Peyer's patch (tissue), 4 donors: Measurements from ENCODE around the gene RAD51B. TPM values are rescaled to one million over a fixed set of nuclear protein-coding genes. Genes with fewer than 3 reads are reported as not detected.

ENCODE experiments used
- DNase-seq, 3 donors: peaks; one replicate each; pipeline ENCODE4 v3.0.0-alpha.2; 2017 to 2019
- H3K27ac ChIP-seq, 4 donors: fragments of 200-600 bp; sonication (generic); one replicate each; pipeline ENCODE4 v1.5.1; 2016 to 2019
- H3K27me3 ChIP-seq, 2 donors: fragments of 200-600 bp; sonication (generic); one replicate each; pipeline ENCODE4 v1.5.1; 2019
- H3K36me3 ChIP-seq, 3 donors: fragments of 200-600 bp; sonication (generic); one replicate each; pipeline ENCODE4 v1.5.1; 2016 to 2019
- H3K4me1 ChIP-seq, 4 donors: fragments of 200-600 bp; sonication (generic); one replicate each; pipeline ENCODE4 v1.5.1; 2016 to 2019
- H3K4me3 ChIP-seq, 4 donors: fragments of 200-600 bp; sonication (generic); 1 replicate in 3 of 4; 2 replicates in 1 of 4; pipeline ENCODE4 v1.5.1; 2016 to 2019; ENCODE audit warnings: mild to moderate bottlenecking in 1 of 4
- H3K9me3 ChIP-seq, 4 donors: fragments of 200-600 bp; sonication (generic); one replicate each; pipeline ENCODE4 v1.5.1; 2016 to 2019; ENCODE audit warnings: mild to moderate bottlenecking in 1 of 4
- POLR2A ChIP-seq, 2 donors: fragments of 450-650 bp; IDR thresholded peaks; one replicate each; pipeline ENCODE4 v1.5.1; 2017; ENCODE audit warnings: antibody characterized with exemption in 2 of 2, mild to moderate bottlenecking in 2 of 2, moderate library complexity in 2 of 2
- total RNA-seq, 4 donors: library from RNA; depleted of rRNA; stranded (reverse); fragments of >200 nt; gene quantifications; one replicate each; pipeline ENCODE4 v1.1.0, GENCODE V29; 2016
- TF ChIP-seq, protein P1 (sequence below), 6 experiments: fragments of 450-650 bp in 4 of 6; fragments of 200-600 bp in 2 of 6; sonication (generic) in 1 of 6; IDR thresholded peaks; one replicate each; pipeline ENCODE4 v1.5.1; 2017 to 2019; ENCODE audit warnings: antibody characterized with exemption in 6 of 6, mild to moderate bottlenecking in 3 of 6, moderate library complexity in 1 of 6

RAD51B gene
- total RNA-seq, 4 donors from 2014 or later = 12.6 to 103 (median 33.1) TPM

GRCh38 chr14:68143341-68143841 lies 323.8 kb downstream of the RAD51B start:
- no peak for TF ChIP-seq POLR2A (IDR thresholded peaks at IDR 0.05)
- TF ChIP-seq, protein P1, sequence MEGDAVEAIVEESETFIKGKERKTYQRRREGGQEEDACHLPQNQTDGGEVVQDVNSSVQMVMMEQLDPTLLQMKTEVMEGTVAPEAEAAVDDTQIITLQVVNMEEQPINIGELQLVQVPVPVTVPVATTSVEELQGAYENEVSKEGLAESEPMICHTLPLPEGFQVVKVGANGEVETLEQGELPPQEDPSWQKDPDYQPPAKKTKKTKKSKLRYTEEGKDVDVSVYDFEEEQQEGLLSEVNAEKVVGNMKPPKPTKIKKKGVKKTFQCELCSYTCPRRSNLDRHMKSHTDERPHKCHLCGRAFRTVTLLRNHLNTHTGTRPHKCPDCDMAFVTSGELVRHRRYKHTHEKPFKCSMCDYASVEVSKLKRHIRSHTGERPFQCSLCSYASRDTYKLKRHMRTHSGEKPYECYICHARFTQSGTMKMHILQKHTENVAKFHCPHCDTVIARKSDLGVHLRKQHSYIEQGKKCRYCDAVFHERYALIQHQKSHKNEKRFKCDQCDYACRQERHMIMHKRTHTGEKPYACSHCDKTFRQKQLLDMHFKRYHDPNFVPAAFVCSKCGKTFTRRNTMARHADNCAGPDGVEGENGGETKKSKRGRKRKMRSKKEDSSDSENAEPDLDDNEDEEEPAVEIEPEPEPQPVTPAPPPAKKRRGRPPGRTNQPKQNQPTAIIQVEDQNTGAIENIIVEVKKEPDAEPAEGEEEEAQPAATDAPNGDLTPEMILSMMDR (IDR thresholded peaks at IDR 0.05) = no peak
- H3K27ac ChIP-seq = peak overlapping the region; percentile 12 to 85 (median 65)
- H3K27me3 ChIP-seq = no peaks in the 10 kb centered on the region
- no peak overlapping the region for H3K4me3 ChIP-seq
- H3K9me3 ChIP-seq = no peaks in the 10 kb centered on the region
- DNase-seq = peak in 2 of 3 donors; percentile 62 to 74
- peaks cover 0 to 68% (median 4%) of the 10 kb centered on the region in 4 donors for H3K4me1 ChIP-seq
- no peaks in the 10 kb centered on the region for H3K36me3 ChIP-seq

- Histone ChIP-seq H3K27ac (peak overlapping the region; percentile 55 to 85 (median 65)), H3K27me3 (no peaks in the 10 kb centered on the region), H3K9me3 (no peaks in the 10 kb centered on the region), H3K4me3 (no peak overlapping the region), H3K4me1 (peaks cover 0 to 64% (median 4%) of the 10 kb centered on the region in 4 donors), H3K36me3 (no peaks in the 10 kb centered on the region)
- peak in 1 of 3 donors; percentile 68 for DNase-seq
- TF ChIP-seq, protein P1 (IDR thresholded peaks at IDR 0.05) = no peak
- TF ChIP-seq POLR2A (IDR thresholded peaks at IDR 0.05) = no peak
These were observed 324.6 kb downstream of the RAD51B start for GRCh38 chr14:68144051-68144681.

- no peak overlapping the region for H3K4me3 ChIP-seq
- TF ChIP-seq POLR2A (IDR thresholded peaks at IDR 0.05) = no peak
- TF ChIP-seq, protein P1 (IDR thresholded peaks at IDR 0.05) = peak in 1 of 6 experiments; percentile 30
- H3K4me1 ChIP-seq = peaks cover 0 to 56% (median 2%) of the 10 kb centered on the region in 4 donors
- peak overlapping the region in 3 of 4 donors; percentile 59 to 85 (median 72) for H3K27ac ChIP-seq
- H3K9me3 ChIP-seq = no peaks in the 10 kb centered on the region
- DNase-seq = no peak
- H3K36me3 ChIP-seq = no peaks in the 10 kb centered on the region
- no peaks in the 10 kb centered on the region for H3K27me3 ChIP-seq
These were observed 325.5 kb downstream of the RAD51B start for GRCh38 chr14:68145036-68145435.

DNA sequence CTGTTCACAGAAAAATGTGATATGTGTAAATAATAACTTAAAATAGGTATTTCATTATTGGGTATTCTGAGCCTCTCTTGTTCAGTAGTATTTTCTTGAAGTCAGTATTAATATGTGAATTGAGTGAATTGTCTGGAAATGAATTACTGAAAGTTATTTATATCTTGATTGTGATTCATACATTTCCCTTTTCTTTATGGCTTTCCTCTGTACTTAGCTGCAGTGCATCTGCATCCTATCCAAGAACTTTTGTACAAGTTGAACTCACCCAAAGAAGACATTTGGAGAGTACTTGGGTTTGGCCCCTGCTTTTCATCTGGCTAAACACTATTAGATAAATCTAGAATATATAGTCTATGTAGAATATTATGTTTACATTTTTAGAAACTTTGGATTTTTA lies 326.0 kb downstream of the RAD51B start:
- no peaks in the 10 kb centered on the region for H3K9me3 ChIP-seq
- DNase-seq = no peak
- no peak overlapping the region for H3K4me3 ChIP-seq
- peaks cover 0 to 51% (median 2%) of the 10 kb centered on the region in 4 donors for H3K4me1 ChIP-seq
- no peaks in the 10 kb centered on the region for H3K27me3 ChIP-seq
- H3K36me3 ChIP-seq = no peaks in the 10 kb centered on the region
- no peak for TF ChIP-seq POLR2A (IDR thresholded peaks at IDR 0.05)
- TF ChIP-seq, protein P1 (IDR thresholded peaks at IDR 0.05) = no peak
- peak overlapping the region in 3 of 4 donors; percentile 59 to 85 (median 72) for H3K27ac ChIP-seq

DNA sequence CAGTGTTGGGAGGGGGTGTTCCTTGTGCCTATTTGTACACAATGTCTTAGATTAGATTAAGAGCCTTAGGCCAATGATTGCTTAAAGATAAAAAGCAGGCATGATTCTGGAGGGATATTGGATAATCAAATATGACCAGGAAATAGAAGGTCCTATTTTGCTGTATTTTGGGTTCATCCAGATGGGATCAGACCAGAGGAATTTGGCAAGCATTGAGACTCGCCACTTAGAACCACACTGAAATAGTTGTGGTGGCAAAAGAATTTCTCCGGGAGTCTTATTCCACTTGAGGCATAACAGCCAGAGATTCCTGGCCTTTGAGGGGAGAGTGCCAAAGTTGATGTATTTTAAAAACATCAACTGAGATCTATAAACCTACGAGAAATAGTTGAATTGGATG lies 327.2 kb downstream of the RAD51B start:
- no peaks in the 10 kb centered on the region for H3K36me3 ChIP-seq
- TF ChIP-seq, protein P1 (IDR thresholded peaks at IDR 0.05) = no peak
- no peak for TF ChIP-seq POLR2A (IDR thresholded peaks at IDR 0.05)
- H3K27me3 ChIP-seq = no peaks in the 10 kb centered on the region
- H3K4me1 ChIP-seq = peaks cover 0 to 41% (median 2%) of the 10 kb centered on the region in 4 donors
- no peak for DNase-seq
- no peaks in the 10 kb centered on the region for H3K9me3 ChIP-seq
- no peak overlapping the region for H3K4me3 ChIP-seq
- peak overlapping the region; percentile 19 to 85 (median 66) for H3K27ac ChIP-seq
